Keratinocyte (primary cell): ENCODE results near the gene SLC4A2.

Experiments used
- CTCF ChIP-seq, 3 experiments: IDR thresholded peaks in 1 of 3; conservative IDR thresholded peaks in 1 of 3; optimal IDR thresholded peaks in 1 of 3; 2 replicates in 2 of 3; 3 replicates in 1 of 3; pipeline versions ENCODE3 to v1.5.1; 2011; ENCODE audit warnings: low read length in 3 of 3, mild to moderate bottlenecking in 3 of 3, moderate library complexity in 2 of 3, control low read depth in 1 of 3, inconsistent platforms in 1 of 3; ENCODE audit not compliant: insufficient read depth in 2 of 3; ENCODE audit errors: extremely low read depth in 1 of 3
- EZH2 ChIP-seq: IDR thresholded peaks from one replicate; pipeline ENCODE4 v1.6.1; 2012; ENCODE audit warnings: inconsistent platforms, mild to moderate bottlenecking, low read length, moderate library complexity

DNA sequence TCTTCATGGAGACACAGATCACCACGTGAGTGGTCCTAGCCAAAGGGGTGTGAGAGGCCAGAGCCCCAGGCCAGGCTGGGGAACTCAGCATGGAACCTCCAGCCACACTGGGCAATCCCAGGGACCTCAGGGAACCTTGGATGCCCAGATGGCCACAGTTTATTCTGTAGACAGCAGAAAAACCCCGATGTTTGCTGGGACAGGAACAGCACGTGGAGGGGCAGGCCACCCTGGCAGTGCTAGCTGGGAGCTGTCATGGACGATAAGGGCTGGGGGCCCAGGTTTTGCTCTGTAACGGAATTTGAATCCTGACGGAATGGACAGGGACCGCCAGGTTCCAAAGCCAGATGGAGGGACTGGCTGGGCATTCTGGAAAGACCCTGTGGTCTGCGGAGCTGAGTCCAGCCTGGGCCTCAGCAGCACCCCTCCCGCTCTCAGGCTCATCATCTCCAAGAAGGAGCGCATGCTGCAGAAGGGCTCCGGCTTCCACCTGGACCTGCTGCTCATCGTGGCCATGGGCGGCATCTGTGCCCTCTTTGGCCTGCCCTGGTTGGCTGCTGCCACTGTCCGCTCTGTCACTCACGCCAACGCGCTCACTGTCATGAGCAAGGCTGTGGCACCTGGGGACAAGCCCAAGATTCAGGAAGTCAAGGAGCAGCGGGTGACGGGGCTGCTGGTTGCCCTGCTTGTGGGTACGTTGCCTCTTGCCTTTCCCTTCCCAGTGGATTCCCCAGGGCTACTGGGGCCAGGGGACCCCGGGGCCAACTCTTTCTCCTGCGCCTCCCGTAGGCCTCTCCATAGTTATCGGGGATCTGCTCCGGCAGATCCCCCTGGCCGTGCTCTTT, 15.7 kb downstream of the SLC4A2 start:
- TF ChIP-seq CTCF (optimal IDR thresholded peaks at IDR 0.05 in 1 of 3, IDR thresholded peaks at IDR 0.05 in 1 of 3, conservative IDR thresholded peaks at IDR 0.05 in 1 of 3; ENCODE audit: extremely low read depth in 1 of 3, insufficient read depth in 2 of 3, low read length in 3 of 3) (no peak), EZH2 (no peak)
